ENCODE measurements around the gene DLG5.

- TF ChIP-seq CTCF (tag by site-specific recombination; IDR thresholded peaks at IDR 0.05): no peak
- TF ChIP-seq, protein P1, sequence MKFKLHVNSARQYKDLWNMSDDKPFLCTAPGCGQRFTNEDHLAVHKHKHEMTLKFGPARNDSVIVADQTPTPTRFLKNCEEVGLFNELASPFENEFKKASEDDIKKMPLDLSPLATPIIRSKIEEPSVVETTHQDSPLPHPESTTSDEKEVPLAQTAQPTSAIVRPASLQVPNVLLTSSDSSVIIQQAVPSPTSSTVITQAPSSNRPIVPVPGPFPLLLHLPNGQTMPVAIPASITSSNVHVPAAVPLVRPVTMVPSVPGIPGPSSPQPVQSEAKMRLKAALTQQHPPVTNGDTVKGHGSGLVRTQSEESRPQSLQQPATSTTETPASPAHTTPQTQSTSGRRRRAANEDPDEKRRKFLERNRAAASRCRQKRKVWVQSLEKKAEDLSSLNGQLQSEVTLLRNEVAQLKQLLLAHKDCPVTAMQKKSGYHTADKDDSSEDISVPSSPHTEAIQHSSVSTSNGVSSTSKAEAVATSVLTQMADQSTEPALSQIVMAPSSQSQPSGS (tag by site-specific recombination; IDR thresholded peaks at IDR 0.05; ENCODE audit: low read depth): no peak
- TF ChIP-seq, protein P2, sequence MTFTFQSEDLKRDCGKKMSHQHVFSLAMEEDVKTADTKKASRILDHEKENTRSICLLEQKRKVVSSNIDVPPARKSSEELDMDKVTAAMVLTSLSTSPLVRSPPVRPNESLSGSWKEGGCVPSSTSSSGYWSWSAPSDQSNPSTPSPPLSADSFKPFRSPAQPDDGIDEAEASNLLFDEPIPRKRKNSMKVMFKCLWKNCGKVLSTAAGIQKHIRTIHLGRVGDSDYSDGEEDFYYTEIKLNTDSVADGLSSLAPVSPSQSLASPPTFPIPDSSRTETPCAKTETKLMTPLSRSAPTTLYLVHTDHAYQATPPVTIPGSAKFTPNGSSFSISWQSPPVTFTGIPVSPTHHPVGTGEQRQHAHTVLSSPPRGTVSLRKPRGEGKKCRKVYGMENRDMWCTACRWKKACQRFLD (tag by site-specific recombination; IDR thresholded peaks at IDR 0.05): no peak
- TF ChIP-seq ZNF157 (tag by site-specific recombination; IDR thresholded peaks at IDR 0.05): no peak
- TF ChIP-seq ZNF311 (tag by site-specific recombination; IDR thresholded peaks at IDR 0.05; ENCODE audit: borderline replicate concordance): no peak
Observed at GRCh38 chr10:77872947-77873535, 53.5 kb downstream of the DLG5 start.

Data from HEK293 (cell line).